Activated CD8-positive, alpha-beta memory T cell treated with anti-CD3 and anti-CD28 coated beads, Interleukin-2, amount 50 U/mL, for 24 hours (primary cell): ENCODE results near the gene HOOK1.
"Not testable (repeated sequence)": the region's sequence is repeated elsewhere in the genome, so short reads cannot be mapped to it uniquely, and the experiment has no call there.

Source experiments
- DNase-seq: peaks from one replicate; pipeline ENCODE4 v3.0.0-alpha.2; 2020; ENCODE audit errors: extremely low read depth

Gene HOOK1

GRCh38 chr1:59885160-59885832, 70.5 kb downstream of the HOOK1 start:
- no peak for DNase-seq

GRCh38 chr1:59892841-59893811, 78.4 kb downstream of the HOOK1 start:
- no peak for DNase-seq

GRCh38 chr1:59897165-59897564, 82.4 kb downstream of the HOOK1 start:
- no peak for DNase-seq

- no peak for DNase-seq
These were observed 84.2 kb downstream of the HOOK1 start for GRCh38 chr1:59898927-59899326.

GRCh38 chr1:59900640-59901039, 85.9 kb downstream of the HOOK1 start:
- DNase-seq = no peak

GRCh38 chr1:59901770-59902388, 87.1 kb downstream of the HOOK1 start:
- no peak for DNase-seq

GRCh38 chr1:59903141-59903754, 88.5 kb downstream of the HOOK1 start:
- DNase-seq = no peak

DNA sequence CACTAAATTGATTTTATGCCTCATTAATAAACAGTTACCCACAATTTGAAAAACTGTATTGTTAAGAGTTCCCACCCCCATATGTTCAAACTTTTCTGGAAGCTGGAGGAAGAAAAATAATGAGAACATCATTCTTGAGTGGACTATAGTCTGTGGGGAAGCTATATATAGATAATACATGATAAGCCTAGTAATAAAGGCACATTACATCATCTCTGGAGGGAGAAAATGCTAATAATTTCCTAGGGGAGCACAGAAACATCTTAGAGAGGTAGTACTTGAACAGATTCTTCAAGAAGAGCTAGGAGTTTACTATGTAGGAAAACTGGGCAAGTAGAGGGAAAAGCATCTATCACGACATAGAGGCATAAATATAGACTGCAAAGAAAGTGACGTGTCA, 92.2 kb downstream of the HOOK1 start:
- DNase-seq = no peak

- DNase-seq = no peak
These were observed 93.3 kb downstream of the HOOK1 start for GRCh38 chr1:59908084-59908483.

GRCh38 chr1:59908682-59909081, 93.9 kb downstream of the HOOK1 start:
- DNase-seq = no peak

- DNase-seq = not testable (repeated sequence)
These were observed 100.1 kb downstream of the HOOK1 start for GRCh38 chr1:59914791-59915286.

- no peak for DNase-seq
These were observed 100.8 kb downstream of the HOOK1 start for GRCh38 chr1:59915516-59915915.

DNA sequence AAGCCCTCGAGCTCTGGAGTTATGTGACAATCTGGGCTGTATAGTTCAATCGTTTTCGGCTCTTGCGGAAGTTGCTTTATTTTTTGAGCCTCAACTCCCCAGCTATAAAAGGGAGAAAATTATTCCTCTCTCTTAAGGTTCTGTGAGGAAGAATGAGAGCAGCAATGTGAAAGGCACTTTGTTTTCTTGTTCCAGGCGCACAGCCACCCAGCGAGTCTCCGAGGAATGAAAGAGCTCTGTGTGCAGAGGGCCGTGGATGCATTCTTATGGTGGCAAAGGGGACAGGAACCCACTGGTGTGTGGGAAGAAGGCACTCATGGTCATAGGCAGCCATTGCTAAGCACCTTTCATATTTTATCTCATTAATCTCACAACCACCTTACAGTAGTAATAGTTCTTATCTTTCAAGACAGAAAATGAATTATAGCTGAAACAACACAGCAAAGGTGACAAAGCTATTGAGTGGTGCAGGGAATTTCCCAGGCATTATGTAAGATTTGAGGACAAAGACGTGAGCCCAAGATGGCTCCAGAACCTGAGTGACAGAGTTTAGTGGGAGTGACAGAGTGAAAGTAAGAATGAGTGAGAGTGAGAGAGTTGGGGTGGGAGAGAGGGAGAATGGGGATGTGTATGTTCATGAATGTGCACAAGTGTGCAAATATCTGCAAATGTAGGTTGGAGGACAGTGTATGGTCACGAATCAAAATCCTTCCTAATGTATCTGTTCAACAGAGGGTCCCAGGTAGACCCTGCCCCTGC, 102.5 kb downstream of the HOOK1 start:
- no peak for DNase-seq

- no peak for DNase-seq
These were observed 103.0 kb downstream of the HOOK1 start for GRCh38 chr1:59917785-59918180.

DNA sequence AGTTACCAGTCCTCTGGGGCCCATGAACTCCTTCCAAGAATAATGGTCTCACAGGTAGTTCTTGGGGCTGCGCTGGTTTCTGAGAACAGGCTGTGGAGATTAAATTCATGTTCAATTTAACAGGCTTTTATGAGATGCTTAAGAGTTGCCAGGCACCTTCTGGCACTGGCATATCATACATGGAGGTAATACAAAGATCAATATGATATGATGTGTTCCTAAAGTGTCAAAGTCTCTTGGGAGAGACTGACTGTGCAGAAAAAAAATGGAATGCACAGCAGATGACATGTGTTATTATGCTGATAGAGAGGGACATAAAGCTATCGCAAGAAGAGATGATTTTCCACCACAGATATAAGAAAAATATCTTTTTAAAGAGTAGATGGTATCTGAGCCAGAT, 105.0 kb downstream of the HOOK1 start:
- no peak for DNase-seq

- not testable (repeated sequence) for DNase-seq
These were observed 106.6 kb downstream of the HOOK1 start for GRCh38 chr1:59921258-59921899.

DNA sequence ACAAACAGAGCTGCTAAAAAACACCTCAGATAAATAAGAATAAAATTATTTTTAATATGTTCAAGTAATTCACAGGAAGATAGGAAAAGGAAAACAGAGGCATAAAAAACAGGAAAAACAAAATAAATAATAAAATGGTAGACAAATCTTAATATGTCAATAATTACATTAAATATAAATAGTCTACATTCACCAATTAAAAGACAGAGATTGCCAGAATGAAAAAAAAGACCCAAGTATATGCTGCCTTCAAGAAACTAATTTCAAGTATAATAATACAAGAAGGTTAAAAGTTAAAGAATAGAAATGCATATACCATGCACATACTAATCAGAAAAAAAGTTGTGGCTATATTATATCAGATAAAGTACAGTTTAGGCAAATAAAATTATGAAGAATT, 109.9 kb downstream of the HOOK1 start:
- no peak for DNase-seq
